ENCODE results near the gene CREB3L4. TPM values are rescaled to one million over a fixed set of nuclear protein-coding genes. Genes with fewer than 3 reads are reported as not detected.
"Not testable (repeated sequence)": the region's sequence is repeated elsewhere in the genome, so short reads cannot be mapped to it uniquely, and the experiment has no call there.

Gene CREB3L4
- total RNA-seq, 2 experiments from 2014 or later: 6.9 to 7.9 TPM

DNA sequence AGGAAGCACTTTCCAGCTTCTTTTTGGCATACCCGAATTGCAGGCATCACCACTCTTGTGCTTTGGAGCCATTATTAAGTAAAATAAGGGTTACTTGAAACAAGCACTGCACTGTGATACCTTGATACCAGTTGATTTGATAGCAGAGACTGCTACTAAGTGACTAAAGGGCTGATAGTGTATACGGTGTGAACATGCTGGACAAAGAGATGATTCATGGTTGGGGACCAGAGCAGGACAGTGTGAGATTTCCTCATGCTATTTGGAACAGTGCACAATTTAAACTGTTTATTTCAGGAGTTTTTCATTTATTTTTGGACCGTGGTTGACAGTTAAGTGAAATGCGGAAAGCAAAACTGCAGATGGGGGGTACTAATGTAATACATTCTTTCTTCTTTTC, 32.7 kb downstream of the CREB3L4 start:
- no peak overlapping the region for H3K27ac Mint-ChIP-seq
- no peaks in the 10 kb centered on the region for H3K27me3 Mint-ChIP-seq
- ChIA-PET CTCF (interaction anchor here (0.6 to 1.2 kb wide), 3 partner anchors 9 to 907 kb away, joined by 3 to 5 read pairs (median 4); no protein-coding TSS in a partner anchor), POLR2A (no interaction called here)
- H3K9me3 Mint-ChIP-seq: no peaks in the 10 kb centered on the region
- H3K4me1 Mint-ChIP-seq: no peaks in the 10 kb centered on the region
- H3K36me3 Mint-ChIP-seq (ENCODE audit: low read depth): peaks cover 5% of the 10 kb centered on the region
- H3K4me3 Mint-ChIP-seq: no peak overlapping the region
- no peak for DNase-seq

DNA sequence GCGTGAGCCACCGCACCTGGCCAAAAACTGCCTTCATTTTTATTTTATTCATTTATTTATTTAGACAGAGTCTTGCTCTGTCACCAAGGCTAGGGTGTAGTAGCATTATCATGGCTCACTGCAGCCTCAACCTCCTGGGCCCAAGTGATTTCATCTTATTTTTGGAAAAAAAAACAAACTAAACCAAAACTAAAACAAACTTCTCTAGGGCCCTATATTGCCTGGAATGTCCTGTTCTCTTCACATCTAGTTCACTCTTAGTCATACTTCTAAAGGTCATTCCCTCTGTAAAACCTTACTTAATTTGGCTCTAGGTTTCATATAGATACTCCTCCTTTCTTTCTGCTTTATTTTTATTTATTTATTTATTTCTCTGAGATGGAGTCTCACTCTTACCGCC, 38.4 kb downstream of the CREB3L4 start:
- no peaks in the 10 kb centered on the region for H3K9me3 Mint-ChIP-seq
- no peak overlapping the region for H3K4me3 Mint-ChIP-seq
- CTCF ChIA-PET: no interaction called here
- no peaks in the 10 kb centered on the region for H3K36me3 Mint-ChIP-seq (ENCODE audit: low read depth)
- no peak overlapping the region for H3K27ac Mint-ChIP-seq
- no peaks in the 10 kb centered on the region for H3K27me3 Mint-ChIP-seq
- DNase-seq: no peak
- POLR2A ChIA-PET: no interaction called here
- no peaks in the 10 kb centered on the region for H3K4me1 Mint-ChIP-seq

DNA sequence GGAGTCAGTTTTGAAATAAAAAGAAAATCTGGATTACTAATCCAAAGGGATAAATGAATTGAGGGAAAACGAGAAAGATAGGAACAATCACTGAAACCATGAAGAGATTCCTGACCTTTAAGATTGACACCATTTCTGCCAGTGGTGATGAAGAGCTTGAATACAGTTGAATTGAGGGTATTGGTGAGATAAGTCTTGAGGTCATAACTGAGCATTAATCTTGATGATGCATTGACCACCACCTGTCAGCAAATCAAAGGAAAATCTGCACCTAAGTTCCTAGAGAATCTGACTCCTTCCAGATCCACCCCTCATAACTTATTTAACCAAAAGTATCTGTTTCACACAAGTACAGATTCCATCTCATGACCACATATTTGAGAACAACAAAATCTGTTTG, 44.4 kb downstream of the CREB3L4 start:
- Mint-ChIP-seq H3K27me3 (no peaks in the 10 kb centered on the region), H3K36me3 (ENCODE audit: low read depth) (no peaks in the 10 kb centered on the region), H3K27ac (no peak overlapping the region), H3K4me1 (no peaks in the 10 kb centered on the region), H3K4me3 (no peak overlapping the region), H3K9me3 (no peaks in the 10 kb centered on the region)
- ChIA-PET CTCF (no interaction called here), POLR2A (no interaction called here)
- DNase-seq: no peak

DNA sequence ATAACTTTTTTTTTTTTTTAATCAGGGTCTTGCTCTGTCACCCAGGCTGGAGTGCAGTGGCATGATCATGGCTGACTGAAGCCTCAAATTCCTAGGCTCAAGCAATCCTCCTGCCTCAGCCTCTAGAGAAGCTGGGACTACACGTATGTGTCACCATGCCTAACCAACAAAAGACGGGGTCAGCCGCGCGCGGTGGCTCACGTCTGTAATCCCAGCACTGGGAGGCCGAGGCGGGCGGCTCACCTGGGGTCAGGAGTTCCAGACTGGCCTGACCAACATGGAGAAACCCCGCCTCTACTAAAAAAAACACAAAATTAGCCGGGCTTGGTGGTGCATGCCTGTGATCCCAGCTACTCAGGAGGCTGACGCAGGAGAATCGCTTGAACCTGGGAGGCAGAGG, 44.8 kb downstream of the CREB3L4 start:
- H3K36me3 Mint-ChIP-seq (ENCODE audit: low read depth); H3K27me3 Mint-ChIP-seq; H3K27ac Mint-ChIP-seq; H3K4me3 Mint-ChIP-seq; H3K9me3 Mint-ChIP-seq; POLR2A ChIA-PET; CTCF ChIA-PET; DNase-seq; H3K4me1 Mint-ChIP-seq: not testable (repeated sequence)

DNA sequence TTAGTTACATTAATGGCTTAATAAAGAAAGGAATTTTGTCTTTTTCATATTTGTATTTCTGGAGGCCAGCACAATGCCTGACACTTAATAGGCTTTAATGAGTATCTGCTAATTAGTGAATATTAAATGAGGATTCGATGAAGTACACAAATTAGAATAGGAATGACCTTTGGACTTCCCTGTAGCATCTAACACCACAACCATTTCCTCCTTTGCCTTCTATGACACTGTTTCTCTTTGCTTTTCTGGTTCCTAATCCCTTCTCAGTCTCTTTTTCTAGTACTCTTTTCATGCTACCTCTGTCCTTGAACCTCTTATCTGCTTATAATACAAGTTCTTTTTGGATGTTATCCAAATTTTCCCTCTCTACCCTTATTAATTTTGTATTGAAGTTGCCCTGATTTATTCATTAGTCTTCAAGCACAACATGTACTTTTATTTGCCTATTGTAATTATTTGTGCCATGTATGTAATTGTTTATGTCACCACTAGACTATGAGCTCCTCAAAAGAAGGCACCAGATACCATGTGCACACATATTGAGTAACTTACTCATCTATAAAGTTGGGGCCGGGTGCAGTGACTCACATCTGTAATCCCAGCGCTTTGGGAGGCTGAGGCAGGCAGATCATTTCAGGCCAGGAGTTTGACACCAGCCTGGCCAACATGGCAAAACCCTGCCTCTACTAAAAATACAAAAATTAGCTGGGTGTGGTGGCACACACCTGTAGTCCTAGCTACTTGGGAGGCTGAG, 46.6 kb downstream of the CREB3L4 start:
- Mint-ChIP-seq H3K27me3 (no peaks in the 10 kb centered on the region), H3K27ac (no peak overlapping the region), H3K4me1 (no peaks in the 10 kb centered on the region), H3K36me3 (ENCODE audit: low read depth) (no peaks in the 10 kb centered on the region), H3K4me3 (no peak overlapping the region), H3K9me3 (no peaks in the 10 kb centered on the region)
- POLR2A ChIA-PET: no interaction called here
- CTCF ChIA-PET: no interaction called here
- DNase-seq: no peak

DNA sequence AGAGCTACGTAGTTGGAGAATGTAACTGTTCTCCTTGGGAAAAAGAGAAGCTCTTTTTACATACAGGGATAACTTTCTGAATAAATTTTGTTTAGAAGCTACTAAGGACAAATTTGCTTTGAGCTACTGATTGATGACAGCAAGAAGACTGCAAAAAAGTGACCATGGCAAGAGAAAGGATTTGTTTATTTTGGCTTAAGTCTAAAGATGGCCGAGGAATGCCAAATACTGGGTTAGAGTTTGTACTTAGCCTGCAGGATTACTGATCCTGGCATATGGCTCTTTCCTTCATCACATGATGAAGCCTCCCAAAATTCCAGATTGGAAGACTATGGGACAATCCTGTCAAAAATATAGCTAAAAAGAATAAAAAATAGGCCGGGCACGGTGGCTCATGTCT, 51.6 kb downstream of the CREB3L4 start:
- Mint-ChIP-seq H3K9me3 (no peaks in the 10 kb centered on the region), H3K4me1 (no peaks in the 10 kb centered on the region), H3K27me3 (no peaks in the 10 kb centered on the region), H3K36me3 (ENCODE audit: low read depth) (no peaks in the 10 kb centered on the region), H3K4me3 (no peak overlapping the region), H3K27ac (no peak overlapping the region)
- DNase-seq: no peak
- CTCF ChIA-PET: interaction anchor here (1.0 kb wide), 1 partner anchor 1066 kb away, joined by 3 read pairs; no protein-coding TSS in a partner anchor
- POLR2A ChIA-PET: no interaction called here

DNA sequence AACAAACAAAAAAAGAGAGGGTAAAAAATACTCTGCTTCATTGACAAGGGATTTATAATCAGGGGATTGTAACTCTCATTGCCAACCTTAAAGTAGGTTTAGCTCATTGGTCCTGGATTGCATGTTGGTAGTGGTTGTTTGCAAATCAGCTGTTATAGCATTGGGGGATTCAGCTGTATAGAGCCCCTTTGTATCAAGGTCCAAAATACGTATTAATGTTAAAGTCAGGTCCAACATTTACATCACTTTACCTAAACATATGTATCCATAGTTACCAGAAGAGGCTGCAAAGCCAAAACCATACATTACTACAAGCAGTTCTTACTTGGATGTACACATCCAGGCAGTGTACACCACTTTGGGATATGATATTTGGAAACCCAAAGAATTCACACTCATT, 52.2 kb downstream of the CREB3L4 start:
- ChIA-PET CTCF (no interaction called here), POLR2A (interaction anchor here (0.6 kb wide), 1 partner anchor 25 kb away, joined by 3 read pairs; no protein-coding TSS in a partner anchor)
- no peaks in the 10 kb centered on the region for H3K9me3 Mint-ChIP-seq
- H3K4me3 Mint-ChIP-seq: no peak overlapping the region
- no peak for DNase-seq
- H3K27me3 Mint-ChIP-seq: no peaks in the 10 kb centered on the region
- no peaks in the 10 kb centered on the region for H3K4me1 Mint-ChIP-seq
- H3K27ac Mint-ChIP-seq: no peak overlapping the region
- H3K36me3 Mint-ChIP-seq (ENCODE audit: low read depth): no peaks in the 10 kb centered on the region

Small RNA genes lying within 50 kb of the gene (microRNA-seq; reads per million reads assigned to microRNA genes)
- 0.63 reads per million for gene MIR6737 (ENCODE audit: borderline microRNAs expressed, borderline replicate concordance)

Other genes with a start within 250 kb of the CREB3L4 start
- 10 to 100 TPM; 62.9 to 64.8 TPM for gene INTS3, start 239.9 kb upstream of the CREB3L4 start, total RNA-seq
- 10 to 100 TPM; 22.2 to 22.9 TPM for gene SLC27A3, start 192.5 kb upstream of the CREB3L4 start, total RNA-seq
- 10 to 100 TPM; 73.4 to 75.4 TPM for gene GATAD2B, start 44.9 kb upstream of the CREB3L4 start, total RNA-seq
- gene DENND4B, start 21.2 kb upstream of the CREB3L4 start, total RNA-seq: 100 to 1,000 TPM; 165 to 180 TPM
- 100 to 1,000 TPM in 1 of 2 experiments, 10 to 100 TPM in 1; 80.7 to 107 TPM for gene CRTC2, start 9.3 kb upstream of the CREB3L4 start, total RNA-seq
- 10 to 100 TPM; 33.5 to 36.4 TPM for gene SLC39A1, start 4.4 kb upstream of the CREB3L4 start, total RNA-seq
- gene JTB, start 9.8 kb downstream of the CREB3L4 start, total RNA-seq: 100 to 1,000 TPM; 111 to 124 TPM
- under 1 TPM; 0.92 to 0.96 TPM for gene RAB13, start 18.4 kb downstream of the CREB3L4 start, total RNA-seq
- 1,000 to 10,000 TPM; 2,596 to 2,883 TPM for gene RPS27, start 22.9 kb downstream of the CREB3L4 start, total RNA-seq
- gene NUP210L, start 187.2 kb downstream of the CREB3L4 start, total RNA-seq: under 1 TPM; 0.04 to 0.12 TPM
- gene TPM3, start 224.2 kb downstream of the CREB3L4 start, total RNA-seq: 100 to 1,000 TPM; 781 to 902 TPM
- under 1 TPM in 1 of 2 experiments, not detected in 1; 0.65 TPM for gene CFAP141, start 238.4 kb downstream of the CREB3L4 start, total RNA-seq

Data from activated CD4-positive, alpha-beta T cell treated with anti-CD3 and anti-CD28 coated beads, Interleukin-2, amount 10 ng/mL, durations not matched to agents 7 days and 5 days (primary cell).